ENCODE results near the gene GPR132. TPM values are rescaled to one million over a fixed set of nuclear protein-coding genes. Genes with fewer than 3 reads are reported as not detected.
A peak's percentile ranks its signal among the peaks of the same experiment; 100 is the strongest.

GPR132 gene
- total and polyA plus RNA-seq, 2 of the 13 experiments (the other 11 are each of a cell fraction or from before 2014, with no cell fraction given), result not detected

GRCh38 chr14:105051182-105052109 is 13.8 kb downstream of the GPR132 start:
- Histone ChIP-seq H4K20me1 (ENCODE audit: insufficient read depth, low read length) (no peaks in the 10 kb centered on the region), H3K9ac (ENCODE audit: insufficient read depth, low read depth, low read length) (no peak overlapping the region), H3K4me3 (replicated peaks in 1 of 3; ENCODE audit: insufficient read depth in 1 of 3, low read depth in 2 of 3, low read length in 3 of 3) (no peak overlapping the region), H3K79me2 (ENCODE audit: insufficient read depth, low read length) (no peaks in the 10 kb centered on the region), H3K36me3 (replicated peaks in 1 of 2; ENCODE audit: control insufficient read depth in 1 of 2, insufficient read depth in 2 of 2, low read length in 2 of 2) (no peaks in the 10 kb centered on the region), H3K4me1 (ENCODE audit: insufficient read depth, low read length) (no peaks in the 10 kb centered on the region), H3K9me3 (ENCODE audit: low read length) (no peaks in the 10 kb centered on the region), H3K4me2 (ENCODE audit: low read depth, low read length) (no peak overlapping the region), H2AFZ (ENCODE audit: low read length) (no peak overlapping the region), H3K27me3 (ENCODE audit: control insufficient read depth in 1 of 2, insufficient read depth in 2 of 2, low read length in 2 of 2) (peaks cover 4 to 22% of the 10 kb centered on the region in 2 experiments; a peak in 4 of 5 replicates), H3K27ac (ENCODE audit: extremely low read length, insufficient read depth, low read length) (no peak overlapping the region)
- intact Hi-C loops (cut with micrococcal nuclease; ENCODE audit: unreplicated experiment), result no loop called here
- in situ Hi-C loops (cut with HindIII; ENCODE audit: extremely low pct_ligation_motif_present, low pct_unique_long_range_greater_than_20kb), result no loop called here
- TF ChIP-seq SP2 (CRISPR knock-in tag; IDR thresholded peaks at IDR 0.05), result no peak
- CTCF ChIA-PET (ENCODE audit: low intra/inter-chr PET ratio, low total read pairs), result no interaction called here
- BruUV-seq (replicated peaks), result no TSS peak
- DNase-seq (ENCODE audit: low spot score), result no peak
- no peak for FAIRE-seq
- POLR2A ChIA-PET, result no interaction called here
- no peak for ATAC-seq
- WGBS (ENCODE audit: low lambda C conversion rate), result 69% methylated on average over 48 of the region's 59 CpGs

GRCh38 chr14:105050551-105050897 is 14.7 kb downstream of the GPR132 start:
- Histone ChIP-seq H3K4me2 (ENCODE audit: low read depth, low read length) (no peak overlapping the region), H3K27me3 (ENCODE audit: control insufficient read depth in 1 of 2, insufficient read depth in 2 of 2, low read length in 2 of 2) (peaks cover 3 to 16% of the 10 kb centered on the region in 2 experiments; a peak in 3 of 5 replicates), H3K36me3 (replicated peaks in 1 of 2; ENCODE audit: control insufficient read depth in 1 of 2, insufficient read depth in 2 of 2, low read length in 2 of 2) (no peaks in the 10 kb centered on the region), H3K79me2 (ENCODE audit: insufficient read depth, low read length) (no peaks in the 10 kb centered on the region), H3K4me3 (replicated peaks in 1 of 3; ENCODE audit: insufficient read depth in 1 of 3, low read depth in 2 of 3, low read length in 3 of 3) (no peak overlapping the region), H4K20me1 (ENCODE audit: insufficient read depth, low read length) (no peaks in the 10 kb centered on the region), H3K27ac (ENCODE audit: extremely low read length, insufficient read depth, low read length) (no peak overlapping the region), H3K9me3 (ENCODE audit: low read length) (no peaks in the 10 kb centered on the region), H3K9ac (ENCODE audit: insufficient read depth, low read depth, low read length) (no peak overlapping the region), H2AFZ (ENCODE audit: low read length) (no peak overlapping the region), H3K4me1 (ENCODE audit: insufficient read depth, low read length) (no peaks in the 10 kb centered on the region)
- ATAC-seq, result no peak; the same call in 1 of the 3 replicates
- peak; percentile 30 for DNase-seq (ENCODE audit: low spot score)
- in situ Hi-C loops (cut with HindIII; ENCODE audit: extremely low pct_ligation_motif_present, low pct_unique_long_range_greater_than_20kb) (no loop called here), intact Hi-C loops (cut with micrococcal nuclease; ENCODE audit: unreplicated experiment) (no loop called here)
- ChIA-PET POLR2A (no interaction called here), CTCF (ENCODE audit: low intra/inter-chr PET ratio, low total read pairs) (no interaction called here)
- FAIRE-seq, result no peak
- WGBS (ENCODE audit: low lambda C conversion rate), result 16% methylated on average over 5 of the region's 10 CpGs
- BruUV-seq (replicated peaks), result no TSS peak
- TF ChIP-seq ZNF687 (CRISPR knock-in tag; IDR thresholded peaks at IDR 0.05) (peak; percentile 46; the same call in 1 of the 2 replicates), SAP130 (CRISPR knock-in tag; IDR thresholded peaks at IDR 0.05; ENCODE audit: low read depth) (0 out of 2 replicates have a peak, but pooled peaks have one; percentile 13), ZNF567 (CRISPR knock-in tag; IDR thresholded peaks at IDR 0.05; ENCODE audit: borderline replicate concordance) (no peak), ELF1 (CRISPR knock-in tag; IDR thresholded peaks at IDR 0.05) (0 out of 2 replicates have a peak, but pooled peaks have one; percentile 27), ZNF510 (CRISPR knock-in tag; IDR thresholded peaks at IDR 0.05; ENCODE audit: low read depth) (no peak), GABPB1 (CRISPR knock-in tag; IDR thresholded peaks at IDR 0.05) (peak; percentile 56), MED1 (CRISPR knock-in tag; IDR thresholded peaks at IDR 0.05) (no peak), STAG1 (CRISPR knock-in tag; IDR thresholded peaks at IDR 0.05) (peak; percentile 13; the same call in 1 of the 2 replicates), GABPA (IDR thresholded peaks at IDR 0.05; ENCODE audit: low read depth, low read length) (no peak), GABPA (CRISPR knock-in tag; IDR thresholded peaks at IDR 0.05; ENCODE audit: low read depth) (peak; percentile 15; the same call in 1 of the 2 replicates), CTCF (CRISPR knock-in tag; IDR thresholded peaks at IDR 0.05) (peak; percentile 54)

Data from HepG2 (cell line).